Ascending aorta (tissue), 2 donors: ENCODE data around the gene VCPKMT. TPM values are rescaled to one million over a fixed set of nuclear protein-coding genes. Genes with fewer than 3 reads are reported as not detected.
"Not testable (repeated sequence)": the region's sequence is repeated elsewhere in the genome, so short reads cannot be mapped to it uniquely, and the experiment has no call there.

Source experiments
- DNase-seq, 2 donors: peaks; one replicate each; pipeline ENCODE4 v3.0.0-alpha.2; 2019; ENCODE audit warnings: low spot score in 2 of 2
- H3K27ac ChIP-seq, 2 donors: fragments of 200-600 bp; sonication (generic); one replicate each; pipeline ENCODE4 v1.5.1; 2016 to 2017; ENCODE audit warnings: mild to moderate bottlenecking in 1 of 2
- H3K27me3 ChIP-seq: fragments of 200-600 bp; sonication (generic); one replicate; pipeline ENCODE4 v1.5.1; 2017
- H3K36me3 ChIP-seq, 2 donors: fragments of 200-600 bp; sonication (generic); one replicate each; pipeline ENCODE4 v1.5.1; 2016
- H3K4me1 ChIP-seq, 2 donors: fragments of 200-600 bp; sonication (generic); one replicate each; pipeline ENCODE4 v1.5.1; 2016 to 2017; ENCODE audit warnings: mild to moderate bottlenecking in 1 of 2
- H3K4me3 ChIP-seq, 2 donors: fragments of 200-600 bp; sonication (generic); one replicate each; pipeline ENCODE4 v1.5.1; 2016 to 2017; ENCODE audit warnings: mild to moderate bottlenecking in 1 of 2
- H3K9me3 ChIP-seq, 2 donors: fragments of 200-600 bp; sonication (generic); one replicate each; pipeline ENCODE4 v1.5.1; 2016
- intact Hi-C: fragments of 100-400 bp; cut with DNase I; formaldehyde crosslinking; loops from one replicate; pipeline ENCODE4 v1.15.1; 2023
- total RNA-seq: library from RNA; depleted of rRNA; stranded (reverse); fragments of >200 nt; gene quantifications from one replicate; pipeline ENCODE4 v1.1.0, GENCODE V29; 2016
- TF ChIP-seq, protein P1 (sequence below), 3 experiments: fragments of 200-600 bp in 2 of 3; fragments of 450-650 bp in 1 of 3; sonication (generic) in 2 of 3; IDR thresholded peaks; one replicate each; pipeline ENCODE4 v1.5.1; 2016 to 2019; ENCODE audit warnings: antibody characterized with exemption in 3 of 3, mild to moderate bottlenecking in 1 of 3, moderate library complexity in 1 of 3

VCPKMT gene
- total RNA-seq, 1 donor from 2014 or later, result not detected

DNA sequence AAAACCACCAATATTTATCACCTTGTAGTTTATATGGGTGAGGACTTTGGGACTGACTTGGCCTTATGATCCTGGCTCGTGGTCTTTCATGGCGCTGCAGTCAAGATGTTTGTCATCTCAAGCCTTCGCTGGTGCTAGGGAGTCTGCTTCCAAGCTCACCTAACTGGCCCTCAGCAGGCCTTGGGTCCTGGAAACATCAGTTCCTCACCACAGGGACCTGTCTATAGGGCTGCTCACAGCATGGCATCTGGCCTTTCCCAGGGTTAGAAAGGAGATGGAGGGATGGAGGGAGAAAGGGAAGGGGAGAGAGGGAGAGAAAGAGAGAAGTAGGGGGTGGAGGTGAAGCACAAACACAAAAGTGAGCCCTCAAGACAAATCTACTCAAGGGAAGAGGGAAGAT lies 31.7 kb downstream of the VCPKMT start:
- intact Hi-C loops, result no loop called here
- H3K27ac ChIP-seq, result no peak overlapping the region
- H3K4me3 ChIP-seq, result no peak overlapping the region
- no peaks in the 10 kb centered on the region for H3K9me3 ChIP-seq
- no peaks in the 10 kb centered on the region for H3K36me3 ChIP-seq
- DNase-seq, result no peak
- no peaks in the 10 kb centered on the region for H3K27me3 ChIP-seq
- no peaks in the 10 kb centered on the region for H3K4me1 ChIP-seq
- TF ChIP-seq, protein P1, sequence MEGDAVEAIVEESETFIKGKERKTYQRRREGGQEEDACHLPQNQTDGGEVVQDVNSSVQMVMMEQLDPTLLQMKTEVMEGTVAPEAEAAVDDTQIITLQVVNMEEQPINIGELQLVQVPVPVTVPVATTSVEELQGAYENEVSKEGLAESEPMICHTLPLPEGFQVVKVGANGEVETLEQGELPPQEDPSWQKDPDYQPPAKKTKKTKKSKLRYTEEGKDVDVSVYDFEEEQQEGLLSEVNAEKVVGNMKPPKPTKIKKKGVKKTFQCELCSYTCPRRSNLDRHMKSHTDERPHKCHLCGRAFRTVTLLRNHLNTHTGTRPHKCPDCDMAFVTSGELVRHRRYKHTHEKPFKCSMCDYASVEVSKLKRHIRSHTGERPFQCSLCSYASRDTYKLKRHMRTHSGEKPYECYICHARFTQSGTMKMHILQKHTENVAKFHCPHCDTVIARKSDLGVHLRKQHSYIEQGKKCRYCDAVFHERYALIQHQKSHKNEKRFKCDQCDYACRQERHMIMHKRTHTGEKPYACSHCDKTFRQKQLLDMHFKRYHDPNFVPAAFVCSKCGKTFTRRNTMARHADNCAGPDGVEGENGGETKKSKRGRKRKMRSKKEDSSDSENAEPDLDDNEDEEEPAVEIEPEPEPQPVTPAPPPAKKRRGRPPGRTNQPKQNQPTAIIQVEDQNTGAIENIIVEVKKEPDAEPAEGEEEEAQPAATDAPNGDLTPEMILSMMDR (IDR thresholded peaks at IDR 0.05), result no peak

DNA sequence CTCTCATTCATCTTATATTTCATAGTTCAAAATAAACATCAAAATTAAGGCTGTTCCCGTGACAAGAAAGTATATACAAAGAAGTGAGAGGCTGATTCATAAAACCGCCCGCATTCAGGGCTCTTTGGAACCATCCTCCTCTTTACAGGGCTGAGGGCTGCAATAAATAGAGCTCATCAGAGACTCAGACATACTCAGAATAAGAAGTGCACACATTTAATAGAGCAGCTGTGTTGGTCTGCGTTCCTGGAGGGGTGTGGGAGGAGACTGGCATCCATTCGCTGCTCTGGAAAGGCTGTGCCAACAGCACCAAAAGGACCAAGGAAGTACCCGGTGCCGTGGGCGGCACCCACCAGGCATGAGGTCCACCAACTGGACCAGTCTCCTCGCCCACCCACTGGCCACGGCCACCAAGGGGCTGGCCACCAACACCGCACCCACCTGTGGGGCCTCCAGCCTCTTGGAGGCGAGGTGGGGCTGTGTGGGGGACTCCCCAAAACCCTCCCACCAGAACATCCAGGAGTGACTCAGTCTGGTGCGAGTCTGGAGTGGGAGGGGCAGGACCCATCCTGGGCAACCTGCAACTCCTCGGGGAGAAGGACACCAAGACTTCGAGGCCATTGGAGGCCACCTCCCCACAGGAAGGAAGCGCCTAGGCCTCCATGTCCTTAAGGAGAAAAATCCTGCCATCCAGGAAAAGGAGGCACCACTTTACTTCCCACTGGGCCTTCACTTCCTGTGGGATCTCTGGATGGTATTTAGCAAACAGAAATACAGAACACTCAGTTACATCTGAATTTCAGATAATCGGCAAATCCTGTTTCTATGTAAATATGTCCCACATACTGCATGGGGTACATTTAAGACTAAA lies 32.7 kb downstream of the VCPKMT start:
- intact Hi-C loops, result no loop called here
- TF ChIP-seq, protein P1 (IDR thresholded peaks at IDR 0.05), result no peak
- no peaks in the 10 kb centered on the region for H3K4me1 ChIP-seq
- no peaks in the 10 kb centered on the region for H3K9me3 ChIP-seq
- no peak overlapping the region for H3K4me3 ChIP-seq
- H3K27me3 ChIP-seq, result no peaks in the 10 kb centered on the region
- H3K36me3 ChIP-seq, result no peaks in the 10 kb centered on the region
- DNase-seq, result no peak
- H3K27ac ChIP-seq, result no peak overlapping the region

DNA sequence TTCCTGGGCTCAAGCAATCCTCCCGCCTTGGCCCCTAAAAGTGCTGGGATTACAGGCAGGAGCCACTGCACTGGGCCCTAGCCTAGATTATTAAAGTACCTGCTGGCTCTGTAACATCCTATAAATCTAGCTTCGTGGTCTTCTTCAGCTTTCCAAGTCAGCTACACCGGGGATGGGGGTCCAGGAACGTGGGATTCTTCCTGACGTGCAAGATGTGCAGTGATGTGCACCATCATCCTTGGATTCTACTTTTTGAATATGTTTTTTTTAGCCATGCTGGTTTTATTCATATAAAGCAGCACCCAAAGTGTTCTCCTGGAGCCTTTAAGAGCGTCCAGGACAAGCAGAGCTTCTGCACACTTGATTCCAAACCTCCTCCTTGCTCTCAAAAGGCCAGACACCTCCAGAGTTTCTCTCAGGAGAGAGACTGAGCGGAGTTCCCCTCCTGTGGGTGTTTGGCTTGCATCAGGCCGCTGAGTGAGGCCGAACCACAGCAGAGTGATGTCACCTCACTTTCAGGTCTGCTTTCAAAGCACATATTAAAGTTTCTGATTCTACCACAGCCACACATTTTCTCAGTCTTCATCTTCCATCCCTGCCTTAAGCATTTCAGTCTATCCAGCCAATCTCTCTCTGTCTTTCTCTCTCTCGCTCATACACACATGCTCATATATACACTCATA lies 33.4 kb downstream of the VCPKMT start:
- Histone ChIP-seq H3K36me3 (no peaks in the 10 kb centered on the region), H3K4me1 (no peaks in the 10 kb centered on the region), H3K27ac (no peak overlapping the region), H3K27me3 (no peaks in the 10 kb centered on the region), H3K9me3 (no peaks in the 10 kb centered on the region), H3K4me3 (no peak overlapping the region)
- TF ChIP-seq, protein P1 (IDR thresholded peaks at IDR 0.05), result no peak
- no peak for DNase-seq
- intact Hi-C loops, result no loop called here

DNA sequence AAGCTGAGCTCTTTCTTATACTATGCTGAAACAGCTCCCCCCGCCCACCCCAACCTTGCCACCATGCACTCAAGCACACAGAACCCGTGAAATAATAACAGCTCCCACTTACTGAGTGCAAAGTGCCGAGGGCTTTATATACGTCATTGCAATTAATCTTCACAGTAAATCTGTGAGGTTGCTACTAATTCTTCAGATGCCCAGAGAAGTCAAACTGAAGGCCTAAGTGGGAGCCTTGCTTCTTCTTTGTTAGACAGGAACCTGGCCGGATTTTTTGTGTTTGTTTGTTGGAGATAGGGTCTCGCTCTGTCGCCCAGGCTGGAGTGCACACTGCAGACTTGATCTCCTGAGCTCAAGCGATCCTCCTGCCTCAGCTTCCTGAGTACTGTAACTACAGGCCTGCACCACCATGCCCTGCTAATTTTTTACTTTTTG lies 34.0 kb downstream of the VCPKMT start:
- intact Hi-C loops, result no loop called here
- no peaks in the 10 kb centered on the region for H3K9me3 ChIP-seq
- TF ChIP-seq, protein P1 (IDR thresholded peaks at IDR 0.05), result no peak
- H3K36me3 ChIP-seq, result no peaks in the 10 kb centered on the region
- no peak for DNase-seq
- no peak overlapping the region for H3K4me3 ChIP-seq
- H3K4me1 ChIP-seq, result no peaks in the 10 kb centered on the region
- no peak overlapping the region for H3K27ac ChIP-seq
- no peaks in the 10 kb centered on the region for H3K27me3 ChIP-seq

DNA sequence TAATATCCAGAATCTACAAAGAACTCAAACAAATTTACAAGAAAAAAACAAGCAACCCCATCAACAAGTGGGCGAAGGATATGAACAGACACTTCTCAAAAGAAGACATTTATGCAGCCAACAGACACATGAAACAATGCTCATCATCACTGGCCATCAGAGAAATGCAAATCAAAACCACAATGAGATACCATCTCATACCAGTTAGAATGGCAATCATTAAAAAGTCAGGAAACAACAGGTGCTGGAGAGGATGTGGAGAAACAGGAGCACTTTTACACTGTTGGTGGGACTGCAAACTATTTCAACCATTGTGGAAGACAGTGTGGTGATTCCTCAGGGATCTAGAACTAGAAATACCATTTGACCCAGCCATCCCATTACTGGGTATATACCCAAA lies 37.3 kb downstream of the VCPKMT start:
- H3K27ac ChIP-seq, H3K4me1 ChIP-seq, H3K9me3 ChIP-seq, H3K4me3 ChIP-seq, H3K36me3 ChIP-seq, H3K27me3 ChIP-seq, intact Hi-C loops, DNase-seq: not testable (repeated sequence)

DNA sequence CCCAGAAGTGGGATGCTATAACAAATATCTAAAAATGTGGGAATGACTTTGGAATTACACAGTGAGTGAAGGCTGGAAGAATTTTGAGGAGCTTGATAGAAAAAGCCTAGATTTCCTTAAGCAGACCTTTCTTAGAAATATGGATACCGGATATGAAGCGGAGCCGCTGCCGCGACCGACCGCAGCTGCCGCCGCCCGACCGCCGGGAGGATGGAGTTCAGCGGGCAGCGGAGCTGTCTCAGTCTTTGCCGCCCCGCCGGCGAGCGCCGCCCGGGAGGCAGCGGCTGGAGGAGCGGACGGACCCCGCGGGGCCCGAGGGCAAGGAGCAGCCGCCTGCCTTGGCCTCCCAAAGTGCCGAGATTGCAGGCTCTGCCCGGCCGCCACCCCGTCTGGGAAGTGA lies 42.7 kb downstream of the VCPKMT start:
- H3K27me3 ChIP-seq, H3K9me3 ChIP-seq, intact Hi-C loops, H3K4me1 ChIP-seq, H3K27ac ChIP-seq, DNase-seq, H3K36me3 ChIP-seq, H3K4me3 ChIP-seq: not testable (repeated sequence)
